Duodenal mucosa (tissue), 2 donors: ENCODE measurements around the gene CDH7.

Experiments
- H3K27ac ChIP-seq: one replicate; pipeline ENCODE4 v1.7.0; 2013; ENCODE audit warnings: low read depth, low read length
- H3K27me3 ChIP-seq, 2 donors: one replicate each; pipeline ENCODE4 v1.7.0; 2013; ENCODE audit warnings: low read length in 2 of 2, control low read depth in 1 of 2; ENCODE audit not compliant: insufficient read depth in 2 of 2, control insufficient read depth in 1 of 2
- H3K36me3 ChIP-seq, 2 donors: one replicate each; pipeline ENCODE4 v1.7.0; 2013; ENCODE audit warnings: low read length in 2 of 2, control low read depth in 1 of 2; ENCODE audit not compliant: insufficient read depth in 2 of 2, control insufficient read depth in 1 of 2
- H3K4me1 ChIP-seq, 2 donors: one replicate each; pipeline ENCODE4 v1.7.0; 2013; ENCODE audit warnings: low read length in 2 of 2, control low read depth in 1 of 2; ENCODE audit not compliant: insufficient read depth in 2 of 2, control insufficient read depth in 1 of 2
- H3K4me3 ChIP-seq, 2 donors: one replicate each; pipeline ENCODE4 v1.7.0; 2013; ENCODE audit warnings: low read length in 2 of 2, low read depth in 1 of 2
- H3K9ac ChIP-seq, 2 donors: one replicate each; pipeline ENCODE4 v1.7.0; 2013; ENCODE audit warnings: low read length in 2 of 2, low read depth in 1 of 2
- H3K9me3 ChIP-seq, 2 donors: one replicate each; pipeline ENCODE4 v1.7.0; 2013; ENCODE audit warnings: low read length in 2 of 2, control low read depth in 1 of 2; ENCODE audit not compliant: control insufficient read depth in 1 of 2

The CDH7 gene

GRCh38 chr18:65938592-65939372 is 188.0 kb downstream of the CDH7 start:
- Histone ChIP-seq H3K36me3 (no peaks in the 10 kb centered on the region), H3K27me3 (no peaks in the 10 kb centered on the region), H3K4me1 (no peaks in the 10 kb centered on the region), H3K9me3 (no peaks in the 10 kb centered on the region), H3K9ac (no peak overlapping the region), H3K4me3 (no peak overlapping the region), H3K27ac (no peak overlapping the region)
